ENCODE results near the gene LSS. TPM values are rescaled to one million over a fixed set of nuclear protein-coding genes. Genes with fewer than 3 reads are reported as not detected.

The LSS gene
- total and polyA plus RNA-seq, 4 donors = 27.6 to 194 (median 89.3) TPM

DNA sequence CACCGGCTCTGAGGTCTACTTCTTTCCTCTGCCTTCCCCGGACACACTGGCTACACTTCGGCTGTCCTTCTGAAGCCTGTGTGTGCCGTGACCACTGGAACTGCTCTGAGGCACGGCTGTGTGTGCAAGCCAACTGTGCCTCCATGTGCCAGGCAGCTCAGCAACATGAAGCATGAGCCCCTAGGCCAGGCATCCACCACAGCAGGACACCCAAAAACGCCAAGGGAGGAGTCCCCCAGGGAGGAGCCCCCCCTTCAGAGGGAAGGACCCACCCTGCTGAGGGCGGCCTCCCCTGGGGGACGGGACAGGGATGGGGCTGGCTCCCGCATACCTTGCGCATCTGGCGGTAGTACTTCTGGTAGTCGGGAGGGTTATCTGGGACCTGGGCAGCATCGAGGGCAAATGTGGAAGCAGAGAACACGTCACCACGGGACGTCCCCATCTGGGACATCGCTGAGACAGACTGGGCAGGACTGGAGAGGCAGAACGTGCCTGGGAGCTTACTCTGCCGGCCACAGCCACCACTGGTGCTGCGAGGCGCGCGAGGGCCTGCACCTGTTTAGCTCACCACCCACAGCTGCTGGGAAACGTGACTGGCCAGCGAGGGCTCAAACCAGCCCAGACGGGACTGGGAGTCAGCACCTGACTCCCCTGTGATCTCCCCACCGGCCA, 20.5 kb downstream of the LSS start:
- peaks cover 22 to 91% (median 41%) of the 10 kb centered on the region in 4 donors for H3K36me3 ChIP-seq (ENCODE audit: control insufficient read depth in 4 of 4, insufficient read depth in 3 of 4, low read depth in 1 of 4, low read length in 3 of 4)
- no peak for DNase-seq (ENCODE audit: low spot score)
- no peak for TF ChIP-seq FOXA2 (IDR thresholded peaks at IDR 0.05)
- no peak for TF ChIP-seq HNF4A (conservative IDR thresholded peaks at IDR 0.05)

DNA sequence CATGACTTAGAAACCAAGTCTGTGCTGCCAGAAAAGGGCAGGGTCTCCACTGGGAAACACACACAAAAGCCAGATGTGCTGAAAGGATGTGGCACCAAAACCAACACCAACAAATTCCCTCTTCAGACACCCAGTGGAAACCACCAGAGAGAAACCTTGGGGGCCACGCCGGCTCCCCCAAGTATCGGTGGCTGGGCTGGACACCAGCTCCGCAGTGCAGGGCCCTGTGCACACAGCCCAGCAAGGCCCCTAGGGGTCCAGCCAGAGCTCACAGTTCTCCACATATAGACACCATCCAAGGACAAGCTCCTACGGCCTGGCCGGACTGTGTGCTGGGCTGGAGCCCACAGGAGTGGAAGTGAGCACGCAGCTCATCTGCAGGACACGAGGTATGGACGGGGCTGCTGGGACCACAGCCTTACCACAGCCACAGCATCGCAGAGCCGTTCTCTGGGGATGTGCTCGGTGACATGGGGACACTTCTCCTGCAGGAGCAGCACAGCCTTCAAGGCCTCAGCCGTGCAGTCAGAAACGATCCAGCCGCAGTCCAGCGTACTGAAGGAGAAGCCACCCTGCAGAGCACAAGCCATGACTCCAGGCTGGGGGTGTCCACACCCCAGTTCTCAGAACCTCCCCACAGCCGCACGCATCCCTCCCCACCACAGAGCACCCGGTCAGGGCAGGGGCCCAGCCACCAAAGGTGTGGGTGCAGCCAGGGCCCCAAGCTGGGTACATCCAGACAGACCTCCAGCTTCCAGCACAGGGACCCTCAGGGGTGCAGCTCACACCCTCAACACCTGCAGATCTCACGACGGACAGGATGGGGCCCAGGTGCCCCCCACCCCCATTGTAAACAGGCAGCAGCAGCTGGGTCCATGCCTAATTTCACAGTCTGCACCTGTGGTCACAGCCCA, 21.3 kb downstream of the LSS start:
- WGBS = 97% methylated on average over 21 of the region's 21 CpGs

More for the DNA sequence above, 20.5 kb downstream of the LSS start:
- no peaks in the 10 kb centered on the region for H3K4me1 ChIP-seq (ENCODE audit: control insufficient read depth in 4 of 4, insufficient read depth in 4 of 4, low read length in 3 of 4)
- WGBS = 93% methylated on average over 27 of the region's 27 CpGs
- no peak overlapping the region for H3K27ac ChIP-seq (ENCODE audit: low read depth in 1 of 2, low read length in 2 of 2)
- H3K27me3 ChIP-seq (ENCODE audit: control insufficient read depth in 4 of 4, insufficient read depth in 4 of 4, low read length in 3 of 4) = no peaks in the 10 kb centered on the region
- no peak overlapping the region for H3K9ac ChIP-seq (ENCODE audit: low read depth in 1 of 2, low read length in 2 of 2)
- H3K4me3 ChIP-seq (ENCODE audit: low read depth in 1 of 3, low read length in 3 of 3) = no peak overlapping the region
- H3K9me3 ChIP-seq (ENCODE audit: control insufficient read depth in 4 of 4, low read length in 3 of 4) = no peaks in the 10 kb centered on the region

More for the DNA sequence above, 21.3 kb downstream of the LSS start:
- Histone ChIP-seq H3K9ac (ENCODE audit: low read depth in 1 of 2, low read length in 2 of 2) (no peak overlapping the region), H3K27me3 (ENCODE audit: control insufficient read depth in 4 of 4, insufficient read depth in 4 of 4, low read length in 3 of 4) (no peaks in the 10 kb centered on the region), H3K4me1 (ENCODE audit: control insufficient read depth in 4 of 4, insufficient read depth in 4 of 4, low read length in 3 of 4) (no peaks in the 10 kb centered on the region), H3K27ac (ENCODE audit: low read depth in 1 of 2, low read length in 2 of 2) (no peak overlapping the region), H3K9me3 (ENCODE audit: control insufficient read depth in 4 of 4, low read length in 3 of 4) (no peaks in the 10 kb centered on the region), H3K4me3 (ENCODE audit: low read depth in 1 of 3, low read length in 3 of 3) (no peak overlapping the region), H3K36me3 (ENCODE audit: control insufficient read depth in 4 of 4, insufficient read depth in 3 of 4, low read depth in 1 of 4, low read length in 3 of 4) (peaks cover 20 to 90% (median 39%) of the 10 kb centered on the region in 4 donors)
- no peak for DNase-seq (ENCODE audit: low spot score)
- no peak for TF ChIP-seq FOXA1 (IDR thresholded peaks at IDR 0.05)
- no peak for TF ChIP-seq JUND (IDR thresholded peaks at IDR 0.05)
- no peak for TF ChIP-seq HNF4G (IDR thresholded peaks at IDR 0.05)
- no peak for TF ChIP-seq CTCF (IDR thresholded peaks at IDR 0.05; ENCODE audit: low read depth, low read length, missing input control)
- no peak for TF ChIP-seq TAF1 (conservative IDR thresholded peaks at IDR 0.05)
- TF ChIP-seq, protein P1, sequence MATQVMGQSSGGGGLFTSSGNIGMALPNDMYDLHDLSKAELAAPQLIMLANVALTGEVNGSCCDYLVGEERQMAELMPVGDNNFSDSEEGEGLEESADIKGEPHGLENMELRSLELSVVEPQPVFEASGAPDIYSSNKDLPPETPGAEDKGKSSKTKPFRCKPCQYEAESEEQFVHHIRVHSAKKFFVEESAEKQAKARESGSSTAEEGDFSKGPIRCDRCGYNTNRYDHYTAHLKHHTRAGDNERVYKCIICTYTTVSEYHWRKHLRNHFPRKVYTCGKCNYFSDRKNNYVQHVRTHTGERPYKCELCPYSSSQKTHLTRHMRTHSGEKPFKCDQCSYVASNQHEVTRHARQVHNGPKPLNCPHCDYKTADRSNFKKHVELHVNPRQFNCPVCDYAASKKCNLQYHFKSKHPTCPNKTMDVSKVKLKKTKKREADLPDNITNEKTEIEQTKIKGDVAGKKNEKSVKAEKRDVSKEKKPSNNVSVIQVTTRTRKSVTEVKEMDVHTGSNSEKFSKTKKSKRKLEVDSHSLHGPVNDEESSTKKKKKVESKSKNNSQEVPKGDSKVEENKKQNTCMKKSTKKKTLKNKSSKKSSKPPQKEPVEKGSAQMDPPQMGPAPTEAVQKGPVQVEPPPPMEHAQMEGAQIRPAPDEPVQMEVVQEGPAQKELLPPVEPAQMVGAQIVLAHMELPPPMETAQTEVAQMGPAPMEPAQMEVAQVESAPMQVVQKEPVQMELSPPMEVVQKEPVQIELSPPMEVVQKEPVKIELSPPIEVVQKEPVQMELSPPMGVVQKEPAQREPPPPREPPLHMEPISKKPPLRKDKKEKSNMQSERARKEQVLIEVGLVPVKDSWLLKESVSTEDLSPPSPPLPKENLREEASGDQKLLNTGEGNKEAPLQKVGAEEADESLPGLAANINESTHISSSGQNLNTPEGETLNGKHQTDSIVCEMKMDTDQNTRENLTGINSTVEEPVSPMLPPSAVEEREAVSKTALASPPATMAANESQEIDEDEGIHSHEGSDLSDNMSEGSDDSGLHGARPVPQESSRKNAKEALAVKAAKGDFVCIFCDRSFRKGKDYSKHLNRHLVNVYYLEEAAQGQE (IDR thresholded peaks at IDR 0.05) = no peak
